Erythroblast (primary cell): Measurements from ENCODE around the gene JUNB.

Source experiments
- GATA1 ChIP-seq: IDR thresholded peaks from 2 replicates; pipeline ENCODE4 v1.6.1; 2011; ENCODE audit warnings: low read depth, mild to moderate bottlenecking, control low read depth, low read length, moderate library complexity
- POLR2A ChIP-seq: IDR thresholded peaks from 2 replicates; pipeline ENCODE4 v1.6.1; 2011; ENCODE audit warnings: mild to moderate bottlenecking, low read length

- TF ChIP-seq POLR2A (no peak), GATA1 (no peak)
These were observed 3.7 kb downstream of the JUNB start for GRCh38 chr19:12794971-12795381.
